Dedifferentiated amniotic fluid mesenchymal stem cell (primary cell): ENCODE data around the gene ZNF512.
"Not testable (repeated sequence)": the region's sequence is repeated elsewhere in the genome, so short reads cannot be mapped to it uniquely, and the experiment has no call there.

Experiments used
- DNase-seq: peaks from one replicate; pipeline ENCODE4 v3.0.0-alpha.2; 2016; ENCODE audit errors: extremely low spot score

The ZNF512 gene

DNA sequence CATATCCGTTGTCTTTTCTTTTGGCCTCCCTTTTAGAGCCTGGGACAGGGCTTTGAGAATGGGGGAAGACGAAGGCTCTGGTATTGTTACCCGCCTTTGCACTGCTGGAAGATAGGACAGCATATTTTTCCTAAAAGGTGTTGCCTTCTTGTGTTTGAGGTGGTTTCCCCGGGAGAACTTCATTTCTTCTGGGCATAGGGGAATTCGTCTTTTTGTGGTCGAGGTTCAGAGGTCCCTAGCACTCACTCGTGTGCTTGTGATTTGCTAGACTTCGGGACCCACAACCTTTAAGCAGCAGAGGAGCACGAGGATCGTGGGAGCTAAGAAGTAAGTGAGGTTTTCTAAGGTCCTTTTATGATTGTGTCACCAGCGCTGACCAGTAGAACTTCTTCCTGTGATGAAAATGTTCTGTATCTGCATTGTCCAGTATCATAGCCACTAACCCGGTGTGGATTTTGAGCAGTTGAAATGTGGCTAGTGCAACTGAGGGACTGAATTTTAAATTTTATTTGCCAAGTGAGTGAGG is 611 bp downstream of the ZNF512 start:
- DNase-seq = no peak

- no peak for DNase-seq
Observed at GRCh38 chr2:27584597-27584996, 1.8 kb downstream of the ZNF512 start.

DNA sequence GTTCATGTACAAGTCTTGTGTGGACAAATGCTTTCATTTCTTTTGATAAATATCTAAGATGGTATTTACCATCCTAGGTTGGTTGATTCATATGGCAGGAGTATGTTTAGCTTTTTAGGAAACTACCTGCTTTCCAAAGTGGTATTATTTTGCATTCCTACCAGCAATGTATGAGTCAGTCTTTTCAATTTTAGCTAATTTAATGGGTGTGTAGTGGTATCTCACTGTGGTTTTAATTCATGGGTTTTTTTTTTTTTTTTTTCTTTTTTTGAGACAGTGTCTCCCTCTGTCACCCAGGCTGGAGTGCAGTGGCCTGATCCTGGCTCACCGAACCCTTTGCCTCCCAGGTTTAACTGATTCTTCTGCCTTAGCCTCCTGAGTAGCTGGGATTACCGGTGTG is 4.2 kb downstream of the ZNF512 start:
- no peak for DNase-seq

DNA sequence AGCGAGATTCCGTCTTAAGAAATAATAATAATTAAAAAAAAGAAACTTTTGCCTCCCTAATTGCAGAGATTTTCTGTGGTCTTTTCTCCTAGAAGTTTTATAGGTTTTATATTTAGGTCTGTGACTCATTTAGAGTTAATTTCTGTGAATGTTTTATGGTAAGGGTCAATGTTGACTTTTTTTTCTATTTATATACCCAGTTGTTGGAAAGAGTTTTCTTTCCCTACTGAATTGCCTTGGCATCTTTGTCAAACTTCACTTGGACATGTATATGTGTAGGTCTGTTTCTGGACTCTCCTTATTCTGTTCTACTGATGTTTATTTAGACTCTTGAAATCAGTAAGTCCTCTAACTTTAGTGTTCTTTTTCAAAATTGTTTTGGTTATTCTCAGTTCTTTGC is 5.5 kb downstream of the ZNF512 start:
- no peak for DNase-seq

GRCh38 chr2:27591745-27592144 is 8.9 kb downstream of the ZNF512 start:
- DNase-seq = no peak

- no peak for DNase-seq
Observed at GRCh38 chr2:27593240-27593639, 10.4 kb downstream of the ZNF512 start.

DNA sequence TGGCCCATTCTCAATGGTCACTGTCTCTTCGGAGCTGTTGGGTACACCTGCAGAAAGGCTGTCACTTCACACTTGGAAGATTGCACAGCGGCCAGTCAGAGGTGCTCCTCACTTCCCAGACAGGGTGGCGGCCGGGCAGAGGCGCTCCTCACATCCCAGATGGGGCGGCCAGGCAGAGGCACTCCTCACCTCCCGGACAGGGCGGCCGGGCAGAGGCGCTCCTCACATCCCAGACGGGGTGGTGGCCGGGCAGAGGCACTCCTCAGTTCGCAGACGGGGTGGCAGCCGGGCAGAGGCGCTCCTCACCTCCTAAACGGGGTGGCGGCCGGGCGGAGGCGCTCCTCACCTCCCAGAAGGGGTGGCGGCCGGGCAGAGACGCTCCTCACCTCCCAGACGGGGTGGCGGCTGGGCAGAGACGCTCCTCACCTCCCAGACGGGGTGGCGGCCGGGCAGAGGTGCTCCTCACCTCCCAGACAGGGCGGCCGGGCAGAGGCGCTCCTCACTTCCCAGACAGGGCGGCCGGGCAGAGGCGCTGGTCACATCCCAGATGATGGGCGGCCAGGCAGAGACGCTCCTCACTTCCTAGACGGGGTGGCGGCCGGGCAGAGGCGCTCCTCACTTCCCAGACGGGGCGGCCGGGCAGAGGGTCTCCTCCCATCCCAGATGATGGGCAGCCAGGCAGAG is 11.3 kb downstream of the ZNF512 start:
- not testable (repeated sequence) for DNase-seq

DNA sequence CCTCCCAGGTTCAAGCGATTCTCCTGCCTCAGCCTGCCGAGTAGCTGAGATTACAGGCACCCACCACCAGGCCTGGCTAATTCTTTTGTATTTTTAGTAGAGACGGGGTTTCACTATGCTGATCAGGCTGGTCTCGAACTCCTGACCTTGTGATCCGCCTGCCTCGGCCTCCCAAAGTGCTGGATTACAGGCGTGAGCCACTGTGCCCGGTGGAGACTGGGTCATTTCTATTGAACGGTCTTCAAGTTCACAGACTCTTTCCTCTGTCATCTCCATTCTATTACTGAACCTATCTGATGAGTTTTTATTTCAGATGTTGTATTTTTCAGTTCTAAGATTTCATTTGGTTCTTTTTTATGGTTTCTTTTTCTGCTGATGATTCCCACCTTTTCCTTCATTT is 12.6 kb downstream of the ZNF512 start:
- not testable (repeated sequence) for DNase-seq

DNA sequence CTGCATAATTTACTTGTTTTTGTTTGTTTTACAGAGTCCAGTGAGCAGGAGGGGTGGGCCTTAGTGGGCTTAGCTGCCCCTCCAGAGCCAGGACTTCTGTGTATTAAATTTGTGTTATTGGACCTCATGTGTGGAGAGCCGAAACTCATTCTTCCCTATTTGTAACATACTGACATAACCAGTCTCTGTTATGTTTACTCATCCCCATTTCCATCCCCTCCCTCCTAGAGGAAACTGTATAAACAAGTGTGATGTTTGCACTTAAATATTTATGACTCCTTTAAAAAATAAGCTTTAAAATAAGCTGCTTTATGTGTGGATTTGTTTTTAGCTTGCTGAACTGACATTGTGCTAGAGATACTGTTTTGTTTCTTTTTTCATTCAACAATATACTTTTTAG is 13.8 kb downstream of the ZNF512 start:
- no peak for DNase-seq

DNA sequence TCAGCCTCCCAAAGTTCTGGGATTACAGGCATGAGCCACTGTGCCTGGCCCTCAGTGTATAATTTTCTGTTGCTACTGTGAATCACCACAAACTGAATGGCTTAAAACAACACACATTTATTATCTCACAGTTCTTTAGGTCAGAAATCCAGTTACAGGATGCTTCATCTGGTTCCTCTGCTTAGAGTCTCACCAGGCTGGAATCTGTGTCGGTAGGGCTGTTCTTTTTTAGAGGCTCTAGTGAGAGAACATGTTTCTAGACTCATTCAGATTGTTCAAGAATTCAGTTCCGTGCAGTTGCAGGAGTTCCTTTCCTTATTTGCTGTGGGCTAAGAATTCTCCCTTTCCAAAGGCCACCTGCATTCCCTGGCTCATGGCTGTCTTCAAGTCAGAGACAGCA is 23.8 kb downstream of the ZNF512 start:
- DNase-seq = no peak

DNA sequence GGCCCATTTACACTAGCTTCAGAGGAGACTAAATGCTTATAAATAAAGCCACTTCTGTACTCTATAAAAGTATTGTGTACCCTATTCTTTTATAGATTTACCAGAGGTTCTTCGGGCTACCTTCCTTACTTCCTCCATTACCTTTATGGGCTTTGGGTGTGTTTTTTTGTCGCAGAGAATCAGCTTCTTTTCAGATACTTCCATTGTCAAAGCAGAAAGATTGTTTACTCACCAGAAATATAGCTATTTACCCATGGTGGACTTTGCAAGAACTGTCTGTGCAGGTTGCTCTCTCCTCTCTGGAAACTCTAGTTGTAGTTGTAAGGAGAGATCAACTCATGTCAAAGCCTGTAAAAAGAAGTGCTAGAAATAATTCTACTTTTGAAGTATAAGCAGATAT is 31.1 kb downstream of the ZNF512 start:
- DNase-seq = no peak

DNA sequence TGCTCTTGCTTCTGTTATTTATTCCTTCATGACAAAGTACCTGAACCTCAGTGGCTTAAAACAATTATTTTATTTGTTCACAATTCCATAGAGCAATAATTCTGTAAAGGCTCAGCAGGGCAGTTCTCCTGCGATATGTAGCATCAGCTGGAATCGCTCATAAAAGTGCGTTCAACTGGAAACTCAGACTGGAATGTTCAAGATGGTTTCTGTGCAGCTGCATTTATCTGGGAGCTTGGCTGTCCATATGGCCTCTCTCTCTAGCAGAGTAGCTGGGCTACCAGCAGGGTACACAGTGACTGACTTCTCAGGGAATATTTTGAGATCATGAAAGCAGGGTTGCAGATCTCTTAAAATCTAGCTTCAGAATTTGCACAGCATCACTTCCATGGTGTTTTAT is 32.5 kb downstream of the ZNF512 start:
- DNase-seq = no peak

DNA sequence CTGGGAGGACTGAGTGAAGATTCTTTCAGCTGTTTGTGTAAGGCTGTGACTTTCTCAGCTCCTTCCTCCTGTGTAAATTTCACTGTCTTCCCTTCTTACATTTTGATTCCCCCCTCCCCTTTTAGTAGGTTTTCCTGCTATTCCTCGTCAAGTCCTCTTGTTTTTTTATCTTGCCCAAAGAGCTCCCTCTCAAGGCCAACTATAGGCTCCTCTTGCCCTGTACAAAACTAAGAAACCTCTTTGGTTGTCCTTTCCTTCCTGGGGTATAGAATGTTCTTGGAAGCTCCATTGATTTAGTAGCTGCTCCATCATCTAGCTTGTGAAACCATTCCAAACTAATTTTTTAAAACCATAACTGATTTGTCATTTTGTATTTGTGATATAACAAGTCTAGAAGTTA is 38.7 kb downstream of the ZNF512 start:
- no peak for DNase-seq

DNA sequence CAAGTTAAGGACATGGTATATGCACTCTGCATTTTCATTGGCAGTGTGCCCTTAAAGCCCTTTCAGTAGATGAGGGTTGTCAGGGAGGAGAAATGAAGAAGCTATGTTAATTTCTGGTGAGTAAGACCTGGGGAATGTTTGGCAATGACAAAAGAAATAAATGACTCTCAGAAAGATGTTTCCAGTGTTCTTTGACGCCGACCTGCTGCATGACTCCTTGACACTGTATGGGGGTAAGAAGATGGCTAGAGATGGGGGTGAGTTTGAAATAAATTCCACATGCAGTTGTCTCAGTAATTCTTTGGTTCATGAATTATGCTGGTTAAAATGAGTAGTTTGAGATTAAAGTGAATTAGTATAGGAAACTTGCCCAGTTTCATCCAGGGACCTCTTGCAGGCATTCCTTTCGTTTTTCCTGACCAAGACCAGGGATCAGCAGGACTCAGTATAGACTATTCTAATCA is 40.1 kb downstream of the ZNF512 start:
- peak; percentile 59 for DNase-seq

GRCh38 chr2:27624943-27625342 is 42.1 kb downstream of the ZNF512 start:
- no peak for DNase-seq

GRCh38 chr2:27626323-27626722 is 43.5 kb downstream of the ZNF512 start:
- not testable (repeated sequence) for DNase-seq

DNA sequence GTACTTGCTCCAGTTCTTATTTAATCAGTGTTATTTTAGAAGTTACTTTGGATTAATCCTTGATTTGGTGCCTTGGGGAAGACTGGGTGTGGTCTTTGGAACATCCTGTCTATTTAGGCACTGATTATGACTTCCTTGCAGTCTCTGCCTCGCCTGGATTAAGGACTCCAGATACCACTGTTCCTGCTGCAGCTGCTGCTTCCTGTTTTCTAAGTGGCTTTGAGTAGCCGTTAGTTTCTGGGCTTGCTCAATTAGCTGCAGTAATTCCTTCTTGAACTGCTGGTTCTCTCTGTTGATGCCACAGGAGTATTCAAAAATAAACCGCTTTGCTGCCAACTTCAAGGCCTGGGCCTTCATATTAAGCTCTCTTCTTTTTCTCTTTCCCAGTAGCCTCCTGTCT is 44.1 kb downstream of the ZNF512 start:
- DNase-seq = not testable (repeated sequence)

DNA sequence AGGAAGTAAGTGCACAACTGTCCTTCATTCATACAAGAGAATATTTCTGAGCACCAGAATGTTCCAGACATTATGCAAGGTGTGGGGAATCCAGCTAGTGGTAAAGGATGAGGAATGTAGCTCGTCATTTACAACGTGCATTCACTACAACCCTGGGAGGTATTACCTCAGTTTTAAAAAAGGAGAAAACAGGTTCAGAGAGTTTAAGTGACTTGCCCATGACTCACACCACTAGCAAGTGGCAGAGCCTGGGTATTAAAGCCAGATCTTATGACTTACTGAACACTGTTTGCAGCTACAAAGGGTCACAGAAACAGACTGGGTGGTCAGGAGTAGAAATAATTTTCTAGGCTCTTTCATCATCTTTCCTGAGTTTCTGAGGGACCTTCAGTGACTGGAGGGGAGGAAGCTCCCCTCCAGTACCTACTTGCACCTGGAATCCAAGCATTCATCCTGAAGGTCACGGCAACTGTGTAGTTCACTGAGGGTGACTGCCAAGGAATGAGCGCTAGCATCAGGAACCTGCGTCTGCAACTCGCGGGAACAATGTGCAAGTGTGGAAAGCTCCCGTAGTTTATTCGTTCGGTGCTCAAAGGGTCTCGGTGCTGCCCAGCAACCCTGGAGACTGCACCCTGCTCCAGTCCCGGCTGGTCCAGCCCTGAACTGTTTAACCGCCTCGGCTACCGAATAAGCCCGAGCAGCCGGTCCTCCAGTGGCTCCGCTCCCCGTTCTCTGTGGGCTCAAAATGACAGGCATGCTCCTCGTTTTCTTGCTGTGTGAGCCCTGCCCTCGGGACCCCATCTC is 45.3 kb downstream of the ZNF512 start:
- DNase-seq = peak; percentile 60

DNA sequence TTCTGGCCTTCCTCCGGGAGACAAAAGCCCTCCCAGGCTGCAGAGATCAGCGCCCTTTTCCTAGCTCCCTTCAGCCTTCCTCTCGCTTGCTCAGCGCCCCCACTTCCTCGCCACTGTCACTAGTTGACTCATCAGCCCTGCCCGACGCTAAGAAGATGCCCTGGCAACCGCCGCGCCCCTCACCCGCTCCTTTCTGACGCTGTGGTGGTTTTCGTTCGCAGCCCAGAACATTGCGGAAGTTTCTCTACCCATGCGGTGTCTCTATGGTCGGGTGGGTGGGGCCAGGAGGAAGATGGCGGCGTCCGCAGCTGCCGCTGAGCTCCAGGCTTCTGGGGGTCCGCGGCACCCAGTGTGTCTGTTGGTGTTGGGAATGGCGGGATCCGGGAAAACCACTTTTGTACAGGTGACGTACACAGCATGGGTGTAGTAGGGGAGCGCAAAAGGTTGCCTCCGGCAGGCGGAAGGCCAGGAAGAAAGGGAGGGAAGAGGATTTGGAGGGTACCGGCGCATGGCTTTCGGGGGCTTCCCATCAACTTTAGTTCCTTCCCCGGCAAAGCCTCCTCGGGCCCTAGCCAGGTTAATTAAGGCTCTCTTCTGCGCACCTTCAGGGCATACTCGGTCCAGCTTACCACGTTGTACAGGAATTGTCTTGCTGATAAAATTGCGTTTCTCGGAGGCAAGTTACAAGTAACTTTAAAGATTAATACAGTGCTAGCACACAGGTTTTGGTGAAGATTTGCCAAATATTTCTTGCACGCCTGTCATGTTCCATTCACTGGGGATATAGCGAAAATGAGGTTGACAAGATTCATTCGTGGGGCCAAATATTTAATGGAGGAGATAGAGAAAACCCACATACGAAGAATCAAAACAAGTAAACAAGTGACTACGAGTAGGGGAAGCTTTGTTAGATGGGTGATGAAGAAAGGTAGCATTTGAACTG is 46.2 kb downstream of the ZNF512 start, which contains the start of the genes CCDC121 and GPN1:
Gene CCDC121 (minus strand): TSS at position 246 of the 943 bp plus-strand sequence. CDS start 1,213 bp downstream, outside the sequence.
Gene GPN1 (plus strand): TSS at position 284 of the 943 bp plus-strand sequence. CDS start 9 bp downstream, at position 293.
- DNase-seq = peak; percentile 88

GRCh38 chr2:27630257-27630656 is 47.4 kb downstream of the ZNF512 start:
- not testable (repeated sequence) for DNase-seq

- no peak for DNase-seq
Observed at GRCh38 chr2:27634291-27634690, 51.4 kb downstream of the ZNF512 start.

DNA sequence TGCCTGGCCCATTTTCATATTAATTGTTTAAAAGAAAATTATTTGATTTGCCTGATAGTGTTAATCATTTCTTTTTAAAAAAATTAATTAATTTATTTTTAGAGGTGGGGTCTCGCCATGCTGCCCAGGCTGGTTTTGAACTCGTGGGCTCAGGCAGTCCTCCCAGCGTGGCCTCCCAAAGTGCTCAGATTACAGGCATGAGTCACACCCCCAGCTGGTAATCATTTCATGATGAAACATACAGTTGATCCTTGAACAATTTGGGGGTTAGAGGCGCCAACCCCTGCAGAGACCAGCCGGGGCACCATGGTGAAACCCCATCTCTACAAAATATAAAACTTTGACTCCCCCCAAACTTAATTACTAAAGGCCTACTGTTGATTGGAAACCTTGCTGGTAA is 53.9 kb downstream of the ZNF512 start:
- no peak for DNase-seq
